GM13976 (cell line): Measurements from ENCODE around the gene PLEKHS1.
"Not testable (repeated sequence)": the region's sequence is repeated elsewhere in the genome, so short reads cannot be mapped to it uniquely, and the experiment has no call there.

Experiments used
- DNase-seq: peaks from one replicate; pipeline ENCODE4 v3.0.0; 2012; ENCODE audit warnings: low spot score
- in situ Hi-C: fragments of 300-500 bp; cut with MboI; formaldehyde crosslinking; loops from one replicate; pipeline ENCODE4 v1.12.0; 2022; ENCODE audit warnings: low sequenced_read_pairs, mixed read lengths, inconsistent platforms; ENCODE audit not compliant: unreplicated experiment
- TF ChIP-seq, protein P1 (sequence below): IDR thresholded peaks from 2 replicates; pipeline ENCODE4 v1.5.1; 2012; ENCODE audit warnings: borderline replicate concordance, mild to moderate bottlenecking; ENCODE audit not compliant: insufficient read depth; ENCODE audit errors: extremely low read depth, missing control alignments, control extremely low read depth

The PLEKHS1 gene

DNA sequence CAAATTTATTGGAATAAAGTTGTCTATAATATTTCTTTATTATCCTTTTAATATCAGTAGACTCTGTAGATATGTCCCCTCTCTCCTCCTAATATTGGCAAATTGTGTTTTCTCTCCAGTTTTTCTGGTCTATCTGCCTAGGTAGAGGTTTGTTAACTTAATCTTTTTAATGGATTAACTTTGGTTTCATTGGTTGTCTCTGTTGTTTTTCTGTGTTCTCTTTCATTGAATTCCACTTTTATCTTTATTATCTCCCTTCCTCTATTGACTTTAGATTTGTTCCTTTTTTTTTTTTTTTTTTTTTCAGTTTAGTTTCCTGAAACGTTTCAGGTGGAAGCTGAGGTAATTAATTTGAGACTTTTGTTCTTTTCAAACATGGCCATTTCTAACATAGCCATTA, 10.6 kb downstream of the PLEKHS1 start:
- in situ Hi-C loops = no loop called here
- DNase-seq = no peak
- TF ChIP-seq, protein P1, sequence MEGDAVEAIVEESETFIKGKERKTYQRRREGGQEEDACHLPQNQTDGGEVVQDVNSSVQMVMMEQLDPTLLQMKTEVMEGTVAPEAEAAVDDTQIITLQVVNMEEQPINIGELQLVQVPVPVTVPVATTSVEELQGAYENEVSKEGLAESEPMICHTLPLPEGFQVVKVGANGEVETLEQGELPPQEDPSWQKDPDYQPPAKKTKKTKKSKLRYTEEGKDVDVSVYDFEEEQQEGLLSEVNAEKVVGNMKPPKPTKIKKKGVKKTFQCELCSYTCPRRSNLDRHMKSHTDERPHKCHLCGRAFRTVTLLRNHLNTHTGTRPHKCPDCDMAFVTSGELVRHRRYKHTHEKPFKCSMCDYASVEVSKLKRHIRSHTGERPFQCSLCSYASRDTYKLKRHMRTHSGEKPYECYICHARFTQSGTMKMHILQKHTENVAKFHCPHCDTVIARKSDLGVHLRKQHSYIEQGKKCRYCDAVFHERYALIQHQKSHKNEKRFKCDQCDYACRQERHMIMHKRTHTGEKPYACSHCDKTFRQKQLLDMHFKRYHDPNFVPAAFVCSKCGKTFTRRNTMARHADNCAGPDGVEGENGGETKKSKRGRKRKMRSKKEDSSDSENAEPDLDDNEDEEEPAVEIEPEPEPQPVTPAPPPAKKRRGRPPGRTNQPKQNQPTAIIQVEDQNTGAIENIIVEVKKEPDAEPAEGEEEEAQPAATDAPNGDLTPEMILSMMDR = no peak

DNA sequence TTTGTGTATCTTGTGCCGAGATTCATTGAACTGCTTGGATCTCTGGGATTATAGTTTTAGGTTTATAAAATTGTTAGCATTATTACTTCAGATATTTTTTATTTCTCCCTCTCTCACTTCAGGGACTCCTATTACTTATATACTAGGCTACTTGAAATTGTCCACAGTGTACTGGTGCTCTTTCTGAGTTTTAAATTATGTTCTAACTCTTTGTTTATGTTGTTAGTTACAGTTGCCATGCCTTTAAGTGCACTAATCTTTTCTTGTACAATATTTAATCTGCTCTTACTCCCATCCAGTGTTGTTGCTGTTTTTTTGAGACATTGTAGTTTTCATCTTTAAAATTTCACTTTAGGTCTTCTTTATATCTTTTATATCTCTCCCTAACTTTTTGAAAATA, 13.1 kb downstream of the PLEKHS1 start:
- TF ChIP-seq, protein P1 = no peak
- DNase-seq = no peak
- in situ Hi-C loops = no loop called here

DNA sequence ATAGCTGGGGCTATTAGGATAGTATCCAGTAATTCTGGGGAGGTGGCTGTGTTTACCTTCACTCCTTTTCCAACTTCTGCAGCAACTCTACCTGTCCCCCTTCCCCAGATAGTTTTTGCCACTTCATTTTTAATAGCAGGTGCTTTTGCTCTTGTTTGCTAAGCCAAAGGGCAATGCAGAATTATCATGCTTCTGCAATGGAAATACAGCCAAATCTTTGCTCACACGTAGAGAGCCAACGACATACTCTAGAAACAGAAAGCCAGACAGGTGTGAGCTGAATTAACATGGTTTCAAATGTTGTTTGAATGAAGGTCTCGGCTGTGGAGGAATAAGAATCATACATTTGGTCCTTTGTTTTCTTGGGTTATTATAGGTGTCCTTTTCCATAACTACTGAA, 14.4 kb downstream of the PLEKHS1 start:
- in situ Hi-C loops = no loop called here
- DNase-seq = no peak
- TF ChIP-seq, protein P1 = no peak

DNA sequence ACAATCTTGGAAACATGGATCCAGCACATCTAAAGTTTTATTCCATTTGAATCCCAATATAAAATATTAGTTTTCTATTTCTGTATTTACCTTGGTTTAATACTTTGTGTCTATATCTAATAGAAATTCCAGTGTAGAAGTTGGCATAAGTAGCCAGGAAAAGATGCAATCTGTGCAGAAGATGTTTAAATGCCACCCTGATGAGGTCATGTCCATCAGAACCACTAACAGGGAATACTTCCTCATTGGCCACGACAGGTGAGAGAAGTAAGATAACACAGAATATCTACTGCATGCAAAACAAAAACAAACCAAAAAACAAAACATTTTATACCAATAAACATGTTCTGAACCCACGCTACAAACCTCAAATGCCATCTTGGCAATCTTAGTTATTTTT, 15.7 kb downstream of the PLEKHS1 start:
- DNase-seq = no peak
- in situ Hi-C loops = no loop called here
- TF ChIP-seq, protein P1 = no peak

DNA sequence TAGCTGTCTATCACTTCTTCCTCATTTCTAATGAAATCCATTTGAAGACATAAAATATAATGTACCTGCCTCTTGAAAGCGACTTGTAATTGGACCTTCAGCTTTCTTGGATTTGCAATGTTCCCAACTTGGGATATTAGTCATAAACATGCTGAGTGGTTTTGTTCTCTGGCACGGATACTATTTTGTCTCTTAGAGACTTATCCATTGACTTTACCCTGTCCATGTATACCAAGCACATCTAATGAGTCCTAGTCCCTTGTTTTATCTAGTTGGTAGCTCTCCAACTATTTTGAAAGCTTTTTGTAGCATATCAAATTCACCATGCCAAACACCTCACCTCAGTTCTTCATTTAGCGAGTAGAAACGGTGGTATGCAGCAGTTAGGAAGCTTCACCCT, 18.9 kb downstream of the PLEKHS1 start:
- no peak for DNase-seq
- TF ChIP-seq, protein P1 = no peak
- in situ Hi-C loops = no loop called here

DNA sequence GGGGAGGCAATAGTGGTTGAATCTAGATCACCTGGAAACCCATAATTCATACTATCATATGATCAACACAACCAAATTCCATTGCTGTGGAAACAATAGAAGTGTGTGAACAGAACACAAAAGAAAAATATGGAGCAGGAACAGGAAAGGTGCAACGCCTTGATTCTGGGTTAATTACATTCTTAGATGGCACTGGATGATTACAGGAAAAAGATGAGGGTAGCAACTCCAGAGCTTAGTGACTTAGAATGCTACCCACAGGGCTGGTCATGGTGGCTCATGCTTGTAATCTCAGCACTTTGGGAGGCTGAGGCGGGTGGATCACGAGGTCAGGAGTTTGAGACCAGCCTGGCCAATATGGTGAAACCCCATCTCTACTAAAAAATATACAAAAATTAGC, 19.6 kb downstream of the PLEKHS1 start:
- DNase-seq, in situ Hi-C loops: not testable (repeated sequence)

DNA sequence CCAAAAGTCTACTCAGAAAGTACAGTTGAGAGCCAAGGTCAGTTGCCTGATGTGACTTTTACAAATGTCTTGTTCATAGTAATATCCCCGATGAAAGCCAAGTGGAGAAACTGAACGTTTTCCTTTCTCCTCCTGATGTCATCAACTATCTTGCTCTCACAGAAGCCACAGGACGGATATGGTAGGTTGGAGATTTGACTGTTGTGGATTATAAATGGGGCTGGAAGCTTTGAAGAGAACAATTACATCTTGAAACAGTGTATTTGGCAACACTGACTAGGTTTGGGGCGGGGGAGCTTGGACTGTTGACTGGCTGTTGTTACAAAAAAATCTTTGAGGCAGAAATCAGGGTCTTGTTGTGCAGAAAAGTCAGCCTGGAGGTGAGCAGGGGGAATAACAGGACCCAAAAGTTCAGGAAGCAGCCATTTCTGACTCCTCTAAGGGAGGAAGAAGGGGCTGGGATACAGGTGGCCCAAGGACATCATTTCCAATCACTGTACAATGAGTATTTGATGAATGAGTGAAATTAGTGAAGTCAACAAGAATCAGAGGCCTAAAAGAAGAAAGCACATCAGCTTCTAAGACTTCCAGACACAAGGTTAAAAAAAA, 24.3 kb downstream of the PLEKHS1 start:
- TF ChIP-seq, protein P1 = no peak
- in situ Hi-C loops = no loop called here
- no peak for DNase-seq
